HG03175 (cell line): ENCODE results near the gene SESN1.

Experiments
- ATAC-seq: cut with Tn5 transposase; IDR thresholded peaks from one replicate; pipeline ENCODE4 v1.9.1; 2021; ENCODE audit warnings: mild to moderate bottlenecking, moderate library complexity; ENCODE audit not compliant: unreplicated experiment

SESN1 gene

DNA sequence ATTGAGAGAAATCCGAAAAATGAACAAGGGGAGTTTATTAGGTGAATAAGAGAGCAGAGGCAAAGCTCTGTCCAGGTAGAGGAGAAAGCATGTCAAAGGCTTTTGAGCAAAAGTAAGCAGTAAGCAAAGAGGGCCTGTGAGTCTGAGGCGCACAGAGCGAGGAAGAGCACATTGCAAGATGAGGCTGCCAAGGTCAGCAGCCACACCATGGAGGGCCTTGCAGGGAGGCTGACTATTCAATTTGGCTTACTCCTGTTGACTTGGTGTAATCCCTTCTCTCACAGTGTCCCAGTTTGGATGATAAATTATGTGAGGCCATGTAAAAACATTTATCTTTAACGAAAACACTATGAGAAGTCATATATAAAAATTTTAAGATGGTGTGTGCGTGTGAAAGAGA, 32.4 kb downstream of the SESN1 start:
- no peak for ATAC-seq

DNA sequence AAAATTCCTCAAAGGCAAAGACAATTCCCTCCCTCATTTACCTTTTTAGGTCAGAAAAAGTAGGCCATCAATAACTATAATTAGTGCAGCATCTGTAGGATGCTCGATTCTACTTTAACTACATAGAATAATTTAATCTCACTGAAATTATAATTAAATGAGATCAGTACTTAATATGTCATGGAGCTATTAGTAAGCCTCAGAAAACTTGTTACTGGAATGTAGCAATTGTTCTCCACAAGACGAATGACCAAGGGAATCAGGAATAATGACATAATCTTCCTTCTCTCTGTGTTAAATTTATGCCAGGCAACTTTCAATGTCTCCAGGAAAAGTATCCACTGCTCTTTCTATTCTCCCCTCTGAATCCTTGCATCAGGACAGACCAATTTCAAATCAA, 34.1 kb downstream of the SESN1 start:
- no peak for ATAC-seq

DNA sequence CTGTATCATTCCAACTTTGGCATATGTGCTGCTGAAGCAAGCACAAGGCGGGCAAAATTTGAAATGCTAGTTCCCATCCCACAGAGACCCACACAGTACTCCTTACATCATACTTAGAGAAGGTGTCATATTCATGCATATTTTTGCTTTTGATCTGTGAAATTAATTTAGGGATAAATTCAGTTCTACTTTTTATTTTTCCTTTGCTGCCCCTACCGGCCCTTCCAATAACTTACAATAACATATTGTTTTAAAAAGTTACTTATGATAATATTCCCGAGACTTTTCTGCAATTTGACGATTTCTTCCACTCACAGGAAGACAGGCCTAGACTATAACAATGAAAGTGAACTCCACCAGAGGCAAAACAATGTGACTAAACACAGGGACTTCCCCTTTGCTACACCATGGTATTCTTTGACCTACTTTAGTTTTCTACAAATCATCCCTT, 35.0 kb downstream of the SESN1 start:
- ATAC-seq = no peak

DNA sequence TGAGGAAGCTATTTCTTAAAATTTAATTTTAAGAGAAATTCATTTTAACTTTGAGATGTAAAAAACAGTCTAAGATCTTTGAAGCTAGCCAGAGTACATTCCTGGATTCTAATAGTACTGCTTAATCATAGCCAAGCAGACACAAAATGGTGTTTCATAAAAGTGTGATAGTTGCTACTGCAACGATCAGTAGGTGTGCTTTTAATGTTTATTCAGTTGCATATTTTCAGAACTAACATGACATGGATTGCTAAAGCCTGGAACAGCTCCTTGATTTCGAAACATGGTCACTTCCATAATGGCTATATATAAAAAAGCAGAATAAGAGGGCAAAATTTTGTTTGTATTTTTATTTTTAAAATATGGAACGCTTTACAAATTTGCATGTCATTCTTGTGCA, 35.5 kb downstream of the SESN1 start:
- no peak for ATAC-seq

DNA sequence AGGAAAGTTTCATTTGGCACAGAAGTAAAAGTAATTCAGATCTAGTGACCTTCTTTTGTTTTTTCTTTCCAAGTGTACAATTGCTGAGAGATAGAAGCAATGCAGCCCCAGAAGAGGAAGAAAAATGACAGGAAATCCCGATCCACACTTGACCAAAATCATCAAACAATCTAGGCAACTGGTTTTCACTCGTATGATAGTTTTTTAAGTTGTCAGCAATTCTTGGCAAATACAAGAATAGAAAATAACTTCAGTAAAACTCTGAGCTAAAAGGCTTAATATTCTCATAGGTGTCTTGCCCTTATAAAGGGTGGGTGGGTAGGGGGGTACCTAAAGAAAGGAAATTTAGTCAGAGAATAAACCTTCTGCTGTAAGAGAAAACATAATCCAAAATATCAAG, 36.0 kb downstream of the SESN1 start:
- ATAC-seq = no peak

DNA sequence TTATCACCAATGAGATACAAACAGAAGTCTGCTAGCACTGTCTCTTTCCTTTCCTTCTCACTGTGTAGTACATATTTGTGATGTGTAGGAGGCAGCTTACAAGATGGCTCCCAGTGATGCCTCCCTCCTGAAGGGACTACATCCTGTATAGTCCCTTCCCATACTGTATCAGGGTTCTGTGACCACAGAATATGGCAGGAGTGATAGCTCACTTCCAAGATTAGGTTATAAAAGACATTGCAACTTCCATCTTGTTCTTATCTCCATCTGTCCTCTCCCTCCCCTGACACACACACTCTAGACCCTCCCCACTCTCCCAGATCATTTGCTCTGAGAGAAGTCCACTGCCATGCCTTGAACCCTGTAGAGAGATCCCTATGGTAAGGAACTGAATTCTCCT, 38.0 kb downstream of the SESN1 start:
- ATAC-seq = no peak

DNA sequence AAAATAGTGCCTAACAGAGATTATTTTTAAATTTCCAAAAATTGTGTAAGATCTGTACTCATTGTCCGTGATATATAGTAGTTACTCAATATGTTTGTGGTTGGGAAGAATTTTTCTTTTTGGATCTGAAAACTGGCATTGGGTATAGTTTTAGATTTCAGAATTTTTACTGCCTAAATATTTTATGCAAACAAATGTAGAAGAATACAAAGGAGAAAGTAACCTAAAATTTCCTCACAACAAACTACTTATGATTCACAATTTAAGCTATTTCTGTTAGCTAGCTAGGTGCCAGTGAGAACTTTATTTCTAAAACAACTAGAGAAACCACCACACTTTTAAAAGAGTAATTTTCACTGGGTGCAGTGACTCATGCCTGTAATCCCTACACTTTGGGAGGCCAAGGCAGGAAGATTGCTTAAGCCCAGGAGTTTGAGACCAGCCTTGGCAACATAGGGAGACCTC, 38.8 kb downstream of the SESN1 start:
- ATAC-seq = no peak

DNA sequence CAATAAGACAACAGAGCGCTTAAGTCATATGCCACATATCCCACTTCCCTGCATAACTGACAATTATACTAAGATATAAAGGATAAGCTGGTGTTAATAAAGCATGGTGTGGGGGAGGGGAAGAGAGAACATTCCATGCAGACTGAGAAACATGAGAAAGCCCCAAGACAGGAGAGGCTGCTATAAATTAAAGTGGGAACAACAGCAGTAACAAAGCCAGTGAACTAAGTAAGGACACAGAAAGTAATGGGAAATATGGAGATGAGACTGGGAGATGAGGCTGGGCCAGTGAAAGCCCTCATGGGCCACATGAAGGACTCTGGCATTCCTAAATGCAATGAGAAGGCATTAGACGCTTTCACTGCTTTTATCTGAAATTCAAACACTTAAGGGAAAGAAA, 41.3 kb downstream of the SESN1 start:
- no peak for ATAC-seq

DNA sequence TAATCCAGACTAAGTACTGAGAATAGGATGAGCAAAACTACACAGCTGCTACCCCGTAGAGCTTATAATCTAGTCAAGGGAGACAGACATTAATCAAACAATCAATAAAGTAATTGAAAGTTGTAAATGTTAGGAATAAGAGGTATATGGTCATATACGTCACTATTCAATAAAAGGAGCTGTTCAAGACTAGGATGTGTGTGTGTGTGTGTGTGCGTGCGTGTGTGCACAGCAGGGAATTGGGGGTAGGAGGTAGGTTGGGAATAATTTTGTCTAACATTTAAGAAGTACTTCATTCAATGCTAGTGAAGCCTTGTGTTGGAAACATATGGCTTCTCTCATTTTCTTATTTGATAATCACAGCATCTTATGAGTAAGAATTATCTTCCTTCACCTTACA, 41.8 kb downstream of the SESN1 start:
- ATAC-seq = no peak

DNA sequence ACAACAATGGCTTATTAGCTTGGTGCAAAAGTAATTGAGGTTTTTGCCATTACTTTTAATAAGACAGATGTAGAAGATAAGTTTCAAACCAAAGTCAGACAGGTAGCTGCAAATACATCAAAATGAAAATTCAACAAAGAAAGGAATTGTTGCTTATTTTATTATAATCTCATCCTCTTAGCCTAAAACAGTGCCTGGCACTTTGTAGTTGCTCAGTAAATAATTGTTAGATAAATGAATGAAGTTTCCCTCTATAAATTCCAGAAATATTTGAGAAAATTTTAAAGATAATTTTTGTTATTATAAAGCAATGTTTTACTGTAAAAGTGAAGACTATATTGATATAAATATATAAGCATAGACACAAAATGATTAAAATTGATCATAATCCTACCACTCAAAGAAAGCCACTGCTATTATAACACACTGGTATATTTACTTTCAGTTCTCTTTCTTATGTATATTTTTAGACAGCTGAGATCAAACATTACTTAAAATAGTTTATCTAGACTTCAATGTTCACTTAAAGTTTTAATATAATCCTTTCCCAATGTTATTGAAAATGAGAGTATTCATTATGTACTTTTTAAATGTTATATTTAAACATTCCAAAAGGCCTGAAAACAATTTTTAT, 42.5 kb downstream of the SESN1 start:
- no peak for ATAC-seq

DNA sequence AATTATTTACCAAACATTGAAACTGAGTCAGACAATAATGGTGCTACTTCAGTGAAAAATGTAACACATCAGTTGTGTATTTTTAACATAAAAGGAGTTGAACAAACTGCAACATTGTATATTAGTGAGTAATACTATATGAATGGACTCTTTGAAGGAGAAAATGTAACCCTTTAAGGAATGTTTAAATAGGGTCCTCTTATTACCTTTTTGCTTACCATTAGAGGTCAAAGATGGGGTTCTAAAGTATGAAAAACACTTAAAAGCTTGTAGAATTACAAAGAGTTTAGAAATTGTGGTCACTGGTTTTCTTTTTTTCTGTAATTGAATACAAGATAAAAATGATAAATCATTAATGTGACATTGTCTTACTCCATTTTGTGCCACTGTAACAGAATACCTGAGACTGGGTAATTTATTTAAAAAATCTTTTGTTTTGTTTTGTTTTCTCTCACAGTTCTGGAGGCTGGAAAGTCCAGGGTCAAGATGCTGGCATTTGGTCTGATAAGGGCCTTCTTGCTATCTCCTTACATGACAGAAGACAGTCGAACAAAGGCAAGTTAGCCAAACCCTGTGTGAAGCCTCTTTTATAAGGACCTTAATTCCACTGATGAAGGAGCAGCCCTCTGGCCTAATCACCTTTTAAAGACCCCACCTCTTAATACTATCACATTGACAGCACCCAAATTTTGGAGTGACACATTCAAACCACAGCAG, 43.2 kb downstream of the SESN1 start:
- no peak for ATAC-seq

DNA sequence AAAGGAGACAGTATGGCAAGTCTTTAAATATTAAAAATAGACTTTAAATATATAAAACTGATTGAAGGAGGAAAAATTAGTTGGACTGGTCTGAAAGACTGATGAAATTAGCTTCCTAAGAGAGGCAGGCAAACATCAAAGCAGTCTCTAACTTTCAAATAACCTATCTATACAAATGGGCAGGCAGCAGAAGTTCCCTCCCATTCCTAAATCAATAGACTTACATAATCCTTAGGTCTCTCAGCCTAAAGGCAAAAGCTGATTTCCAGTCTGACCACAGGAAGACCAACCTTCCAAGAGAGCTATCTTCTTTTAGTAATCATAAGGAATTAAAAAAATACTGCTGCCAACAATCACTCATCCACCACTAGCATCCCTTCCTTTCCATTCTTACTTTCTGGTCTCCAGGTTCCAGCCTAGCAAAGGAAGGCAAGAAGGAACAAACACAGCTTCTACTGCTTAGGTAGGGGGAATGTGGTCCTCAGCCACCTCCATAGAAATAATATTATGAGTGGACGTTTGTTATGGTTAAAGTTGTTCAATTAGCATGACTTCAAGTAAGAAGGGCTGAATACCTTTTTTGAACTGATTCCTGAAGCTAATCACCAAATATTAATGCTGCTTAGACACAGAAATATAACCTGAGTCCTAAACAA, 44.1 kb downstream of the SESN1 start:
- ATAC-seq = no peak

DNA sequence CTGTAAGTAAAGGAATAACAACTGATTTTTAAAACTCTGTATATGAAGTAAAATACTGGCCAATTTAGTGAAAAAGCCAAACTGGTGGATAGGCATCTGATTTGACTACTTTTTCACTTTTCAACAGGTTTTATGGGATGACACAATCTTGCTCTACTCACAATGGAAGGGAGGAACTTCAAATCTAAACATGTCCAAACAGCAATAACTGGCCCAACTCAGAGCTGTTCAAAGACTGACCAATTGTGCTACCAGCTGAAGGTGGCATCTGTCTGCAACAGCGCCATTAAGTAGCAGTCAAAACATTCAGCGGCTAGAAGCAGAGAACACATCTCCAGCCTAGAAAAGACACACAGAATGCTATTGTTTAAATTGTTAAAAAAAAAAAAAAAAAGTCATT, 44.6 kb downstream of the SESN1 start:
- no peak for ATAC-seq

DNA sequence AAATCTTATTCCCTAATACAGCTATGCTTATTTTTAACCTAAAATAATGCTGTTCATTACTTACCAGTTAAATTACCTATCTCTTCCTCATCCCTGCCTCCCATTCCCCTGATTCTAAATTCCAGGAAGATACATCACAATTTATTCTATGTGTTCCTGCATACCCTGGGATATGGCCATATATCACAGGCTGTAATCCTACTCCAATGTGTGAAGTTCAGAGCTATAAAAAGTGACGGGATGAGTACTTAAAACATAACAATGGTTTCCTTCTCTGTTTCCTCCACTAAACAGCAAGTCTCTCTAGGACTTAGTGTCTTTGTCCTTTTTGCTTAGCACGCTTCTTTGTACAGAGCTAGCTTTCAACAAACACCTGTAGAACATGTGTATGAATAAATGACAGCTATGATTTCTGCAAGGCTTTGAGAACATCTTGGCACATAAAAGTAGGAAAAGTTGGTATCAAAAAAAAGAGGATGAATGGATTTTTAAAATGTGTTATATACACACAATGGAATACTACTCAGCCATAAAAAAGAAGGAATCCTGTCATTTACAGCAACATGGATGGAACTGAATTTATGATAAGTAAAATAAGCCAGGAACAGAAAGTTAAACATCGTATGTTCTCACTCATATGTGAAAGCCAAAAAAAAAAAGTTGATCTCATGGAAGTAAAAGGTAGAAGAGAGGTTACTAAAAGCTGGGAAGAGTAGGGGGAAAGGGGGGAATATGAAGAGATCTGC, 45.8 kb downstream of the SESN1 start:
- no peak for ATAC-seq

DNA sequence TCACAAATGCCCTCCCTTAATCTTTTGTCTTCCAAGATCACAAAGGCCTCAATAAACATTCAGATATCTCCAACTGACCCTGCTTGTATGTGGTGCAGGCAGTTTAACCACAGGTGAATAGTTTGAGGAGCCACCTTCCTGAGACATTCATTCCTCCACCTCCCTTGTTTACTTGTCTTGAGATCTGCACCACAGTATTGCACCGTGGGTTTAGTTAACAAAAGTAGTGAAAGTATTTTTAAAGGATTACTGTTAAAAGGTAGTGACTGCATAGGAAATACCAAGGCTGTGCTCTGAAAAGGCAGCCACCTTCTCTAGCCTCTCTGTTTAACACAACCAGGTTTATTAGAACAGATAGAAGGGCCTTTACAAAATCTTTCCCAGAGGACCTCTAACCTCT, 46.5 kb downstream of the SESN1 start:
- no peak for ATAC-seq

DNA sequence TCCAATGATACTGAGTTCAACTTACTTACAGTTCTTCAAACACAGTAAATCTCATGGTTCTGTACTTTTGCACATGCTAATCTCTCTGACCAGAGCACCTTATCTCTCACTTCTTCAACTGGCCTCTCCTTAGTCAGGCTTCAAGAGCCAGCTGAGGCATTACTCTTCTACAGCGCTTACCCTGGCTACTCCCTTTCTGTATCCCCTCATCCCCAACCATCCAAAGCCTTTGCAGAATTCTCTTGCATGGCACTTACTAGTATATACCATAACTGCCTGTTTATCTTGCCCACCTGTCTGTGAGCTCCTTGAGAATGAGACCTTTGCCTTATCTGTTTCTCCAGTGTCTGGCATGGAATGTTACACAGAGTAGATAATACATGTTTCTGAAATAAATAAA, 49.2 kb downstream of the SESN1 start:
- ATAC-seq = no peak

DNA sequence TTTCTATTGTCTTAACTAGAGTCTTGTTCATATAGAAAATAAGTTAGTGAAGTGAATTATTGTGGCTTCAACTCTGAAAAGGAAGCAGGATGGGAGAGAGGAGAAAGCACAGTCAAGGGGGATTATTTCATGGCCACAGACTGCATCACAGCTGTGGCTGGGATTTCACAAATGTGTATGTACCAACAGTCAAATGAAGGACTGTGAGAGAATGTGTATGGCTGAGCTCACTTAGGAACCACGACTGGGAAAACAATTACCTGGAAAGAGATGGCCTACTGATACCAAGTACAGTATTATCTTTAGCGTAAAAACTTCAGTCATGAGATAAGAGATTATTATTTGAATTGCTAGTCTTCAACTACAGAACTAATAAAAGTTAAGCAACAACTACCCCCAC, 54.9 kb downstream of the SESN1 start:
- ATAC-seq = no peak

DNA sequence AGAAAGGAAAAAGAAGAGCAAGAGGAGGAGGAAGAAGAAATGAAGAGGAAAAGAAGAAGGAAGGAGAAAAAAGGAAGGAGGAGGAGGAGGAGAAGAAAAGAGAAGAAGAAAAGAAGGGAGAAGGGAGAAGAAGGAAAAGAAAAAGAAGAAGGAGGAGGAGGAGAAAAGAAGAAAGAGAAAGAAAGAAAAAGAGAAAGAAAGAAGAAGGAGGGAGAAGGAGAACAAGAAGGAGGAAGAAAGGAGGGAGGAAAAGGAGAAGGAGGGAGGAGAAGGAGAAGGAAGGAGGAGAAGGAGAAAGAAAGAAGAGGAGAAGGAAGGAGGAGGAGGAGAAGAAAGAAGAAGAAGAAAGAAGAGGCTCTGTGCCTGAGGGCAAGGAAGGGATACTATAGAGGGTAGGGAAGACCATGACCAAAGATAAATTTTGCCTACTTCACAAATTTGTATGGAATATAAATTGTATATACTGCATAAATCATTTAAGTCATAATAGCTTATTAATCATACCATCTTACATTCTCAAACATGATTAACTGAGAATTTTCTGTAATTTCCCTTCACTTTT, 55.7 kb downstream of the SESN1 start:
- ATAC-seq = no peak

DNA sequence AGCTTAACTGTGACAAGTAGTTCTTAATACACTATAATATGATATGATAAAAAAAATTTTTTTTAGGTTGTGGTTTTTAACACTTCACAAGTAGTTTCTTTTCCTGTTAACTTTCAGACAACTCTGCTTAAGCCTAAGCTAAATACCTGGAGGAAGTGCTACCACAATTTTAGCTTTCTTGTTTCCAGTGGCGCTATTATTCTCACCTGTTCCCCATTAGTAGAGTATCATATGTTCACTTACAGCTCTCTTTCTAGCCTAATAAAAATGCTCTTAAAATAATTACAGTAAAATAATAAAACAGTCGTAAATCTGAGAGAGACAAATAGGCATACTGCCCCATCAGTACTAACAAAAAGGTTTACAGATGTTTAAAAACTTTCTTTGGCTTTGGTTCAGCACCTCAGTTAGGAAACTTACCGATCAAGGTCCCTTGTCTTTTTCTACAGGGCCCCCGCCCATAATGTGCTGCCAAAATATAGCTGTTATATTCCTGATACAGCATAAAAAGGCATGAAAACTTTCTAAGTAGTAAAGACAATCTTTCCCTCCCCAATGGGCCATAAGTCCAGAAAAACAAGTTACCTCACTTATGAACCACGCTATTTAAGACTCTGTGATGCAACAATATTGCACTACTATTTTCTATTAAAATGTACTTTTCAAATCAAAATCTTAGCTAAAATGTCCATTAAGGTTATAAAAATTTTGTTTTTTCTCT, 57.9 kb downstream of the SESN1 start:
- ATAC-seq = no peak

DNA sequence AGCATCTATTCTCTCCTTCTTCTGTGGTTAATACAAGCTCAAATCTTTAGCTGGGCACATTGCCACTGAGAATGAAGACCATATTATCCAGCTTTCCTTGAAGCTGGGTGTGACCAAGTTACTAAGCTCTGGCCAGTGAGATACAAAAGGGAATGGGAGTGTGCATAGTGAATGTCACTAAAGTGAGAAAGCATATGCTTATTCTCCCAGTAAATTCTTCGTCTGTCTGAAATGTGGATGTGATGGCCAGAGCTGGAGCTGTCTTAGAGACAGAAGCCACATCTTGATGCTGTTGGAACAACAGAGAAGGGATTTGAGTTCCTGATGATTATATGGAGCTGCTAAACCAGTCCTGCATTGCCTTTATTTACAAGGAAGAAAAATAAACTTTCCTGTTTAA, 60.1 kb downstream of the SESN1 start:
- no peak for ATAC-seq

DNA sequence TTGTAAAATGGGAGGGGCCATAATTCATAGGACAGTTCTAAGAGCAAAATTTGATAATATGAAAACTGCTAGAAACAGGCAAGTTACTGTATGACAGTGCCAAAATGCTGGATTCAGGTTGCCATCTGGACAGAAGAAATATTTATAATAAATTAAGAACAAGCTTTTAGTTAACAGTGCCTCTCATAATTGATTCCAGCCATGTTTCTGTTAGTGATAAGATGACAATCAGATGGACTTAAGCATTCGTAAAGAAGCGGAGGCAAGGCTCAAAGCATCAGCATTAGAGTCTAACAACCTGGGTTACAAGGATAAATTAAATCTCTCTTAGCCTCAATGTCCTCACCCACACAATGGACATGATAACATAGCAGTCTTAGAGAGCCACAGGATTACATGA, 61.0 kb downstream of the SESN1 start:
- ATAC-seq = no peak
